IPS-18c (cell line): ENCODE results near the gene SLC25A40.

Experiments used
- H3K4me3 ChIP-seq: 2 replicates; pipeline ENCODE4 v1.7.0; 2013; ENCODE audit warnings: low read depth, mild to moderate bottlenecking, low read length, moderate library complexity; ENCODE audit not compliant: insufficient read depth
- H3K9me3 ChIP-seq: one replicate; pipeline ENCODE4 v1.6.1; 2013; ENCODE audit warnings: mild to moderate bottlenecking, low read length, moderate library complexity; ENCODE audit not compliant: control insufficient read depth, insufficient read depth

Gene SLC25A40

DNA sequence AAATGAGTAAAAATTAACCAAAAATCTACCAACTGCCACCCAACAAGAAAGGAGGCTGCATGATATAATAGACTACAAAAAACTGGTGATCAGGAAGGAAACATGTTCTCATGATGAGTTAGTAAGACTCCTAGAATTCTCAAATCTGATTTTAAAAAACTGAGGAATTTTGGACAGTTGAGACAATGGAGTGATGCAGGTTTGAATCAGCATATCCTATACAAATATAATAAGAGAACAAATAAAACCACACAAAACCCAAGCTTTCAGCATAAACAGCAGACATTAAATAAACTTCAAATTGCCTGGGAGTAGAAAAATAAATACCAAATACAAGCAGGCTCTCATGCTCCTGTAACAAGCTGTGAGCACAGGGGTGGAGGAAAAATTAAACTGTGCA lies 57.8 kb downstream of the SLC25A40 start:
- Histone ChIP-seq H3K9me3 (no peaks in the 10 kb centered on the region), H3K4me3 (no peak overlapping the region)

GRCh38 chr7:87816389-87816788 lies 59.8 kb downstream of the SLC25A40 start:
- no peak overlapping the region for H3K4me3 ChIP-seq
- no peaks in the 10 kb centered on the region for H3K9me3 ChIP-seq

DNA sequence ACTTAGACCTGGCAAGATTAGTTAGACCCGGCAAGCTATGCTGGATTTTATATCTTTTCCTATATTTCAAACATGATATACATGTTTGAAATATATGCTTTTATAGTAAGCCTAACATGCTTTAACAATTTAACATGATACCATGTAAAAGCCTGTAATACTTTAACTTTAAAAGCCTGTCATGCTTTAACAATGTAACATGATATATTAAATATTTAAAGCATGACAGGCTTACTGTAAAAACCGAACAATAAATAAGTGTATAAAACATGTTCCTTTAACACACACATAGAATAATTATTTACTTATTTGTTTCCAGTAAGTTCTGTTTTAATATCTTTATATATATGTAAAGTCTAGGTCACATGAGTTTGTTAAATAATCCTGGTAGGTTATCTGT lies 65.4 kb downstream of the SLC25A40 start:
- no peaks in the 10 kb centered on the region for H3K9me3 ChIP-seq

DNA sequence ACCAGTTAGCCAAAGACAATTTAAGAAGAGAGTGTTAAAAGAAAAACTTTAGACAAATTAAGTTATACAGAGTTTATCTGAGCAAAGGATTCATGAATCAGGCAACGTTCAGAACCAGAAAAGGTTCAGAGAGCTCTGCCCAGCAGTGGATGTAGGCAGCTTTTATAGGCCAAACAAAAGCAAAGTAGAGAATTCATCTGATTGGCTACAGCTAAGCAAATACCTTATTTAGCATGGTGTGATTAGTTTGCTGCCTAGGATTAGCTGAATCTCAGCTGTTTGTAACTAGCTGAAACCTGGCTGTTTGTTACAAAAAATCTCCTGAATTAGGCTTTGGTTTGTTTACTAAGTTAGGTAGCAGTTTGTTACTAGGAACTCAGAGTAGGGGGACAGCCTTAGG lies 66.0 kb downstream of the SLC25A40 start:
- Histone ChIP-seq H3K9me3 (no peaks in the 10 kb centered on the region), H3K4me3 (no peak overlapping the region)

More for the DNA sequence above, 65.4 kb downstream of the SLC25A40 start:
- no peak overlapping the region for H3K4me3 ChIP-seq

- Histone ChIP-seq H3K4me3 (no peak overlapping the region), H3K9me3 (no peaks in the 10 kb centered on the region)
These were observed 70.0 kb downstream of the SLC25A40 start for GRCh38 chr7:87806150-87806549.

- H3K9me3 ChIP-seq = no peaks in the 10 kb centered on the region
- H3K4me3 ChIP-seq = no peak overlapping the region
These were observed 78.3 kb downstream of the SLC25A40 start for GRCh38 chr7:87797798-87798403.

DNA sequence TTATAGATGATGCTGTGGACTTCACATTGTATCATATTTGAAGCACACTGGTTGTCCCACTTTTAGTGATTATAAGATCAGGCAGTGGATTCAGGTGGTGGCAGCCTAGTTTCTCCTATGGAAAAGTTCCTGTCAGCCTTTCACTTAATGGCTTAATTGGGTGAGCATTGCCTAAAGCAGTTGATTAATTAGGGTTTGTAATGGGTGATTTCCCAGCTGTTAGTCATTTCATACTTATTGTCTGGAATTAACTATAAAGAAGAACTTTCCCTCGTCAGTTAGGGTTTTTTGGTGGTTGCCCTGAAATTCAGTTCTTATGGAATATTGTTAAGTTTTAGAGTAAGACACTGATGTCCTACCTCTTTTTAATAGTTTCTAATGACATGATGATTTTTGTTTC lies 78.8 kb downstream of the SLC25A40 start:
- H3K9me3 ChIP-seq = no peaks in the 10 kb centered on the region
- H3K4me3 ChIP-seq = no peak overlapping the region

GRCh38 chr7:87785368-87785995 lies 90.7 kb downstream of the SLC25A40 start:
- Histone ChIP-seq H3K9me3 (no peaks in the 10 kb centered on the region), H3K4me3 (no peak overlapping the region)

GRCh38 chr7:87784424-87784823 lies 91.7 kb downstream of the SLC25A40 start:
- Histone ChIP-seq H3K4me3 (no peak overlapping the region), H3K9me3 (no peaks in the 10 kb centered on the region)
